Keratinocyte (primary cell): ENCODE measurements around the gene ZBTB8B. TPM values are rescaled to one million over a fixed set of nuclear protein-coding genes. Genes with fewer than 3 reads are reported as not detected.

Experiments
- DNase-seq: peaks from one replicate; pipeline ENCODE4 v3.0.0-alpha.2; 2011; ENCODE audit warnings: low read depth, missing footprints, low spot score
- FAIRE-seq: peaks from 2 replicates; lab custom pipeline; 2011; peaks lifted over from hg19 to GRCh38; lab: Jason Lieb, UNC
- H2AFZ ChIP-seq: 2 replicates; pipeline ENCODE4 v1.6.0; 2012; ENCODE audit warnings: low read length, control low read depth, inconsistent platforms; ENCODE audit not compliant: control insufficient read depth
- H3K27ac ChIP-seq: 2 replicates; pipeline ENCODE4 v1.5.1; 2011; ENCODE audit warnings: low read length; ENCODE audit not compliant: control insufficient read depth, insufficient read depth
- H3K27me3 ChIP-seq: 3 replicates; pipeline ENCODE4 v1.6.0; 2011; ENCODE audit warnings: low read length; ENCODE audit not compliant: control insufficient read depth, insufficient read depth; ENCODE audit errors: extremely low read depth
- H3K36me3 ChIP-seq, 2 experiments: 2 replicates in 1 of 2; 3 replicates in 1 of 2; pipeline ENCODE4 v1.5.1; 2011; ENCODE audit warnings: low read length in 2 of 2, mild to moderate bottlenecking in 1 of 2; ENCODE audit not compliant: control insufficient read depth in 2 of 2, insufficient read depth in 2 of 2; ENCODE audit errors: extremely low read depth in 1 of 2
- H3K4me1 ChIP-seq: 3 replicates; pipeline ENCODE4 v1.5.1; 2011; ENCODE audit warnings: low read length; ENCODE audit not compliant: control insufficient read depth, insufficient read depth; ENCODE audit errors: extremely low read depth
- H3K4me2 ChIP-seq: 3 replicates; pipeline ENCODE4 v1.6.0; 2011; ENCODE audit warnings: low read depth, low read length; ENCODE audit not compliant: control insufficient read depth, insufficient read depth; ENCODE audit errors: extremely low read depth
- H3K4me3 ChIP-seq, 3 experiments: fragments of 200-600 bp in 1 of 3; sonication (generic) in 1 of 3; 2 replicates in 2 of 3; 3 replicates in 1 of 3; pipeline ENCODE4 v1.5.1; 2011 to 2016; ENCODE audit warnings: low read length in 3 of 3, mild to moderate bottlenecking in 3 of 3, control low read depth in 2 of 3, inconsistent platforms in 1 of 3, low read depth in 1 of 3, mixed read lengths in 1 of 3, mixed run types in 1 of 3, moderate library complexity in 1 of 3; ENCODE audit not compliant: control insufficient read depth in 2 of 3, insufficient read depth in 2 of 3; ENCODE audit errors: extremely low read depth in 1 of 3
- H3K79me2 ChIP-seq: 2 replicates; pipeline ENCODE4 v1.6.0; 2012; ENCODE audit warnings: low read length; ENCODE audit not compliant: control insufficient read depth, insufficient read depth
- H3K9ac ChIP-seq: 3 replicates; pipeline ENCODE4 v1.6.0; 2011; ENCODE audit warnings: low read length; ENCODE audit not compliant: control insufficient read depth, insufficient read depth; ENCODE audit errors: extremely low read depth
- H3K9me1 ChIP-seq: 3 replicates; pipeline ENCODE4 v1.6.0; 2011; ENCODE audit warnings: low read length; ENCODE audit not compliant: control insufficient read depth, insufficient read depth; ENCODE audit errors: extremely low read depth
- H3K9me3 ChIP-seq: 2 replicates; pipeline ENCODE4 v1.5.1; 2012; ENCODE audit warnings: low read depth, low read length; ENCODE audit not compliant: control insufficient read depth
- H4K20me1 ChIP-seq: 3 replicates; pipeline ENCODE4 v1.6.0; 2011; ENCODE audit warnings: low read length; ENCODE audit not compliant: control insufficient read depth, insufficient read depth; ENCODE audit errors: extremely low read depth
- CTCF ChIP-seq, 3 experiments: IDR thresholded peaks in 1 of 3; conservative IDR thresholded peaks in 1 of 3; optimal IDR thresholded peaks in 1 of 3; 2 replicates in 2 of 3; 3 replicates in 1 of 3; pipeline versions ENCODE3 to v1.5.1; 2011; ENCODE audit warnings: low read length in 3 of 3, mild to moderate bottlenecking in 3 of 3, moderate library complexity in 2 of 3, control low read depth in 1 of 3, inconsistent platforms in 1 of 3; ENCODE audit not compliant: insufficient read depth in 2 of 3; ENCODE audit errors: extremely low read depth in 1 of 3
- EZH2 ChIP-seq: IDR thresholded peaks from one replicate; pipeline ENCODE4 v1.6.1; 2012; ENCODE audit warnings: inconsistent platforms, mild to moderate bottlenecking, low read length, moderate library complexity
- dilution Hi-C: fragments of 300-500 bp; cut with MboI; formaldehyde crosslinking; loops from one replicate; pipeline ENCODE4 v1.7.0; 2020; ENCODE audit warnings: low sequenced_read_pairs; ENCODE audit not compliant: extremely low pct_ligation_motif_present
- polyA plus RNA-seq, 5 experiments: library from polyadenylated mRNA; depleted of rRNA in 3 of 5; stranded (reverse) in 3 of 5; stranded (forward) in 1 of 5; unstranded in 1 of 5; fragments of >200 nt; gene quantifications; 1 replicate in 1 of 5; 2 replicates in 3 of 5; 3 replicates in 1 of 5; pipeline versions ENCODE4 v1.2.1 to v1.2.3, GENCODE V29; 2011 to 2012; ENCODE audit warnings: missing spikeins in 2 of 5, low read depth in 1 of 5, low replicate concordance in 1 of 5

ZBTB8B gene
- polyA plus RNA-seq, 1 donor (not counting 4 experiments of a cell fraction or from before 2014, with no cell fraction given), result not detected

GRCh38 chr1:32507021-32507420 is 42.1 kb downstream of the ZBTB8B start:
- TF ChIP-seq CTCF (optimal IDR thresholded peaks at IDR 0.05 in 1 of 3, IDR thresholded peaks at IDR 0.05 in 1 of 3, conservative IDR thresholded peaks at IDR 0.05 in 1 of 3; ENCODE audit: extremely low read depth in 1 of 3, insufficient read depth in 2 of 3, low read length in 3 of 3) (no peak), EZH2 (no peak)
- no peaks in the 10 kb centered on the region for H3K4me1 ChIP-seq
- no peaks in the 10 kb centered on the region for H3K36me3 ChIP-seq

GRCh38 chr1:32508761-32509160 is 43.9 kb downstream of the ZBTB8B start:
- no peaks in the 10 kb centered on the region for H3K9me1 ChIP-seq
- H3K4me2 ChIP-seq, result no peak overlapping the region

More at GRCh38 chr1:32507021-32507420, 42.1 kb downstream of the ZBTB8B start:
- no peak for FAIRE-seq
- H3K27me3 ChIP-seq, result no peaks in the 10 kb centered on the region
- H3K79me2 ChIP-seq, result no peaks in the 10 kb centered on the region
- no peak for DNase-seq
- no peaks in the 10 kb centered on the region for H3K9me1 ChIP-seq
- dilution Hi-C loops, result no loop called here
- H3K27ac ChIP-seq, result no peak overlapping the region
- no peak overlapping the region for H3K4me3 ChIP-seq
- H3K9me3 ChIP-seq, result no peaks in the 10 kb centered on the region
- no peaks in the 10 kb centered on the region for H4K20me1 ChIP-seq
- H3K9ac ChIP-seq, result no peak overlapping the region
- no peak overlapping the region for H2AFZ ChIP-seq
- no peak overlapping the region for H3K4me2 ChIP-seq

More at GRCh38 chr1:32508761-32509160, 43.9 kb downstream of the ZBTB8B start:
- H3K79me2 ChIP-seq, result no peaks in the 10 kb centered on the region
- dilution Hi-C loops, result no loop called here
- no peaks in the 10 kb centered on the region for H4K20me1 ChIP-seq
- FAIRE-seq (no peak), DNase-seq (no peak)
- H3K9ac ChIP-seq, result no peak overlapping the region
- no peak overlapping the region for H3K4me3 ChIP-seq
- H2AFZ ChIP-seq, result no peak overlapping the region
- TF ChIP-seq EZH2, result no peak
- TF ChIP-seq CTCF (optimal IDR thresholded peaks at IDR 0.05 in 1 of 3, IDR thresholded peaks at IDR 0.05 in 1 of 3, conservative IDR thresholded peaks at IDR 0.05 in 1 of 3; ENCODE audit: extremely low read depth in 1 of 3, insufficient read depth in 2 of 3, low read length in 3 of 3), result no peak
- no peaks in the 10 kb centered on the region for H3K27me3 ChIP-seq
- H3K4me1 ChIP-seq, result no peaks in the 10 kb centered on the region
- H3K9me3 ChIP-seq, result no peaks in the 10 kb centered on the region
- no peaks in the 10 kb centered on the region for H3K36me3 ChIP-seq
- H3K27ac ChIP-seq, result no peak overlapping the region
